Transverse colon (tissue), 4 donors: ENCODE results near the gene HAUS2. TPM values are rescaled to one million over a fixed set of nuclear protein-coding genes. Genes with fewer than 3 reads are reported as not detected.

Experiments
- DNase-seq: peaks from one replicate; pipeline ENCODE4 v3.0.0-alpha.2; 2019
- H3K27ac ChIP-seq, 4 donors: fragments of 200-600 bp; sonication (generic); 2 replicates each; pipeline ENCODE4 v1.5.1; 2016 to 2018; ENCODE audit warnings: inconsistent platforms in 4 of 4
- H3K27me3 ChIP-seq: fragments of 200-600 bp; sonication (generic); 2 replicates; pipeline ENCODE4 v1.5.1; 2017; ENCODE audit warnings: inconsistent platforms
- H3K36me3 ChIP-seq, 4 donors: fragments of 200-600 bp; sonication (generic); 2 replicates each; pipeline ENCODE4 v1.5.1; 2017 to 2019; ENCODE audit warnings: inconsistent platforms in 4 of 4
- H3K4me1 ChIP-seq, 4 donors: fragments of 200-600 bp; sonication (generic); 2 replicates each; pipeline ENCODE4 v1.5.1; 2017 to 2020; ENCODE audit warnings: inconsistent platforms in 4 of 4
- H3K4me3 ChIP-seq, 4 donors: fragments of 200-600 bp; sonication (generic); 1 replicate in 1 of 4; 2 replicates in 3 of 4; pipeline versions ENCODE4 v1.5.1 to v1.6.1; 2017 to 2019; ENCODE audit warnings: inconsistent platforms in 4 of 4
- H3K9me3 ChIP-seq, 2 donors: fragments of 200-600 bp; sonication (generic); 2 replicates each; pipeline ENCODE4 v1.5.1; 2017 to 2019; ENCODE audit warnings: inconsistent platforms in 2 of 2
- CTCF ChIP-seq, 5 experiments: fragments of 200-600 bp in 3 of 5; fragments of 450-650 bp in 2 of 5; sonication (generic) in 3 of 5; IDR thresholded peaks; 1 replicate in 2 of 5; 2 replicates in 3 of 5; pipeline ENCODE4 v1.5.1; 2016 to 2017; ENCODE audit warnings: antibody characterized with exemption in 5 of 5, inconsistent platforms in 3 of 5, mild to moderate bottlenecking in 2 of 5, moderate library complexity in 1 of 5
- EP300 ChIP-seq: sonication (generic); formaldehyde crosslinking; IDR thresholded peaks from one replicate; pipeline ENCODE4 v1.6.1; 2017; ENCODE audit warnings: antibody characterized with exemption, low read depth
- POLR2A ChIP-seq: fragments of 450-650 bp; IDR thresholded peaks from one replicate; pipeline ENCODE4 v1.6.1; 2016; ENCODE audit warnings: antibody characterized with exemption, mild to moderate bottlenecking, moderate library complexity
- POLR2AphosphoS5 ChIP-seq, 3 donors: sonication (generic); formaldehyde crosslinking; IDR thresholded peaks; one replicate each; pipeline ENCODE4 v1.6.1; 2016; ENCODE audit warnings: antibody characterized with exemption in 3 of 3
- WGBS, 2 donors: methylation state at CpG; one replicate each; pipeline ENCODE4 v1.1.5; 2018; ENCODE audit warnings: low coverage in 1 of 2; 5-methylcytosine and 5-hydroxymethylcytosine counted together
- in situ Hi-C, 4 donors: fragments of 200-750 bp; cut with MboI; loops; one replicate each; pipeline versions ENCODE4 v1.15.0 to v1.15.1; 2017; ENCODE audit warnings: low sequenced_read_pairs in 3 of 4, low pct_ligation_motif_present in 1 of 4, low pct_unique_long_range_greater_than_20kb in 1 of 4
- intact Hi-C: fragments of 100-400 bp; cut with DNase I; formaldehyde crosslinking; loops from one replicate; pipeline ENCODE4 v1.15.1; 2023; ENCODE audit warnings: low total_unique reads
- total RNA-seq, 4 donors: library from RNA; depleted of rRNA; stranded (reverse); fragments of >200 nt; gene quantifications; one replicate each; pipeline ENCODE4 v1.1.0, GENCODE V29; 2016

HAUS2 gene
- 10 to 100 TPM; 10.6 to 27.5 (median 13.6) TPM for total RNA-seq

GRCh38 chr15:42548249-42549031, at the start of gene HAUS2, which contains the start of gene LRRC57:
TSS of gene HAUS2 (plus strand) at chr15:42548838. CDS start at chr15:42548873, 35 bp downstream.
TSS of gene LRRC57 (minus strand) at chr15:42548793. CDS start at chr15:42548434, 359 bp downstream.
- Histone ChIP-seq H3K9me3 (no peaks in the 10 kb centered on the region), H3K36me3 (peaks cover 0 to 12% (median 0%) of the 10 kb centered on the region in 4 donors), H3K4me1 (peaks cover 4 to 40% (median 21%) of the 10 kb centered on the region in 4 donors), H3K27ac (peak within 1 kb of the TSS; percentile 91 to 98 (median 93)), H3K4me3 (peak within 1 kb of the TSS; percentile 65 to 94 (median 76)), H3K27me3 (no peaks in the 10 kb centered on the region)
- WGBS, 2 donors = 0% methylated on average over 60 of the region's 71 CpGs; no CpG with 5 or more reads in 1 of the 2 donors
- intact Hi-C loops = no loop called here
- in situ Hi-C loops = loop anchor here in 1 of 4 donors (25.0 kb wide), 1 partner anchor 89 kb away; no protein-coding TSS in a partner anchor
- TF ChIP-seq EP300 (no peak), CTCF (IDR thresholded peaks at IDR 0.05) (peak in 1 of 5 experiments; percentile 34), POLR2A (peak; percentile 95), POLR2AphosphoS5 (IDR thresholded peaks at IDR 0.05) (peak; percentile 96 to 98 (median 97))
- peak; percentile 94 for DNase-seq

- DNase-seq = no peak
- 81 to 82% methylated on average over 4 to 12 of the region's 12 CpGs for WGBS, 2 donors
- Histone ChIP-seq H3K9me3 (no peaks in the 10 kb centered on the region), H3K36me3 (no peaks in the 10 kb centered on the region), H3K4me1 (peaks cover 6 to 55% (median 32%) of the 10 kb centered on the region in 4 donors), H3K4me3 (no peak overlapping the region), H3K27ac (peak overlapping the region; percentile 61 to 75 (median 70)), H3K27me3 (no peaks in the 10 kb centered on the region)
- intact Hi-C loops (no loop called here), in situ Hi-C loops (no loop called here)
- TF ChIP-seq EP300 = no peak
- TF ChIP-seq CTCF (IDR thresholded peaks at IDR 0.05) = no peak
- TF ChIP-seq POLR2AphosphoS5 (IDR thresholded peaks at IDR 0.05) = no peak
- TF ChIP-seq POLR2A = no peak
Observed at GRCh38 chr15:42499858-42500609, 48.6 kb upstream of the HAUS2 start.

- Histone ChIP-seq H3K27ac (no peak overlapping the region), H3K9me3 (no peaks in the 10 kb centered on the region), H3K36me3 (no peaks in the 10 kb centered on the region), H3K4me1 (peaks cover 6 to 44% (median 28%) of the 10 kb centered on the region in 4 donors), H3K4me3 (no peak overlapping the region), H3K27me3 (no peaks in the 10 kb centered on the region)
- in situ Hi-C loops = no loop called here
- TF ChIP-seq POLR2A (no peak), CTCF (IDR thresholded peaks at IDR 0.05) (no peak), POLR2AphosphoS5 (IDR thresholded peaks at IDR 0.05) (no peak), EP300 (no peak)
- no peak for DNase-seq
- 84 to 93% methylated on average over 3 to 4 of the region's 4 CpGs for WGBS, 2 donors
- intact Hi-C loops = no loop called here
Observed at GRCh38 chr15:42502477-42502876, 46.2 kb upstream of the HAUS2 start.

GRCh38 chr15:42503825-42504224, 44.8 kb upstream of the HAUS2 start:
- intact Hi-C loops (no loop called here), in situ Hi-C loops (no loop called here)
- H3K36me3 ChIP-seq = no peaks in the 10 kb centered on the region
- 65 to 90% methylated on average over 1 of the region's 1 CpG for WGBS, 2 donors
- no peaks in the 10 kb centered on the region for H3K9me3 ChIP-seq
- DNase-seq = no peak
- no peak overlapping the region for H3K4me3 ChIP-seq
- no peak for TF ChIP-seq EP300
- TF ChIP-seq POLR2A = no peak
- TF ChIP-seq POLR2AphosphoS5 (IDR thresholded peaks at IDR 0.05) = no peak
- no peak for TF ChIP-seq CTCF (IDR thresholded peaks at IDR 0.05)
- H3K4me1 ChIP-seq = peaks cover 6 to 31% (median 27%) of the 10 kb centered on the region in 4 donors
- no peaks in the 10 kb centered on the region for H3K27me3 ChIP-seq
- H3K27ac ChIP-seq = no peak overlapping the region
